IPS-20b (cell line): Measurements from ENCODE around the gene GLIS1.
"Not testable (repeated sequence)": the region's sequence is repeated elsewhere in the genome, so short reads cannot be mapped to it uniquely, and the experiment has no call there.

ENCODE experiments used
- H3K27ac ChIP-seq: one replicate; pipeline ENCODE4 v1.5.1; 2013; ENCODE audit warnings: low read length
- H3K27me3 ChIP-seq: 2 replicates; pipeline ENCODE4 v1.6.1; 2013; ENCODE audit warnings: mild to moderate bottlenecking, low read length, inconsistent platforms; ENCODE audit not compliant: insufficient read depth
- H3K36me3 ChIP-seq: 2 replicates; pipeline ENCODE4 v1.6.1; 2013; ENCODE audit warnings: low read depth, mild to moderate bottlenecking, inconsistent platforms, low read length, moderate library complexity; ENCODE audit not compliant: insufficient read depth
- H3K4me1 ChIP-seq: 2 replicates; pipeline ENCODE4 v1.6.1; 2013; ENCODE audit warnings: mild to moderate bottlenecking, control low read depth, inconsistent platforms, low read length, moderate library complexity; ENCODE audit not compliant: insufficient read depth
- H3K4me3 ChIP-seq: 2 replicates; pipeline ENCODE4 v1.5.1; 2013; ENCODE audit warnings: mild to moderate bottlenecking, low read length, inconsistent platforms
- H3K9ac ChIP-seq: 2 replicates; pipeline ENCODE4 v1.6.1; 2013; ENCODE audit warnings: low read depth, mild to moderate bottlenecking, inconsistent platforms, low read length, moderate library complexity
- H3K9me3 ChIP-seq: 2 replicates; pipeline ENCODE4 v1.6.1; 2013; ENCODE audit warnings: mild to moderate bottlenecking, low read depth, low read length, inconsistent platforms; ENCODE audit not compliant: insufficient read depth

GLIS1 gene

GRCh38 chr1:53763461-53763860 is 24.5 kb upstream of the GLIS1 start:
- no peak overlapping the region for H3K9ac ChIP-seq
- H3K27ac ChIP-seq = no peak overlapping the region

GRCh38 chr1:53760497-53760896 is 21.5 kb upstream of the GLIS1 start:
- H3K36me3 ChIP-seq = not testable (repeated sequence)

More at GRCh38 chr1:53763461-53763860, 24.5 kb upstream of the GLIS1 start:
- no peak overlapping the region for H3K4me3 ChIP-seq
- H3K4me1 ChIP-seq = no peaks in the 10 kb centered on the region
- no peaks in the 10 kb centered on the region for H3K9me3 ChIP-seq
- peaks cover 32% of the 10 kb centered on the region for H3K36me3 ChIP-seq
- no peaks in the 10 kb centered on the region for H3K27me3 ChIP-seq

GRCh38 chr1:53755874-53756273 is 16.9 kb upstream of the GLIS1 start:
- Histone ChIP-seq H3K9me3 (no peaks in the 10 kb centered on the region), H3K27ac (no peak overlapping the region), H3K4me3 (no peak overlapping the region), H3K9ac (no peak overlapping the region), H3K27me3 (no peaks in the 10 kb centered on the region), H3K36me3 (no peaks in the 10 kb centered on the region), H3K4me1 (no peaks in the 10 kb centered on the region)

More at GRCh38 chr1:53760497-53760896, 21.5 kb upstream of the GLIS1 start:
- not testable (repeated sequence) for H3K9ac ChIP-seq, H3K4me3 ChIP-seq, H3K9me3 ChIP-seq, H3K27ac ChIP-seq, H3K27me3 ChIP-seq, H3K4me1 ChIP-seq

GRCh38 chr1:53754484-53755312 is 15.7 kb upstream of the GLIS1 start:
- Histone ChIP-seq H3K27ac (no peak overlapping the region), H3K9ac (no peak overlapping the region), H3K9me3 (no peaks in the 10 kb centered on the region), H3K27me3 (no peaks in the 10 kb centered on the region), H3K4me1 (no peaks in the 10 kb centered on the region), H3K4me3 (no peak overlapping the region), H3K36me3 (no peaks in the 10 kb centered on the region)

GRCh38 chr1:53752281-53752680 is 13.3 kb upstream of the GLIS1 start:
- no peak overlapping the region for H3K27ac ChIP-seq
- no peaks in the 10 kb centered on the region for H3K4me1 ChIP-seq
- no peak overlapping the region for H3K9ac ChIP-seq
- H3K4me3 ChIP-seq = no peak overlapping the region
- no peaks in the 10 kb centered on the region for H3K36me3 ChIP-seq
- no peaks in the 10 kb centered on the region for H3K9me3 ChIP-seq
- 0 out of 2 replicates have a peak, but pooled peaks cover 3% of the 10 kb centered on the region for H3K27me3 ChIP-seq

- Histone ChIP-seq H3K9me3 (no peaks in the 10 kb centered on the region), H3K27ac (no peak overlapping the region), H3K4me1 (no peaks in the 10 kb centered on the region), H3K9ac (no peak overlapping the region), H3K27me3 (peaks cover 8% of the 10 kb centered on the region; the same call in 1 of the 2 replicates), H3K4me3 (no peak overlapping the region), H3K36me3 (no peaks in the 10 kb centered on the region)
These were observed 8.9 kb upstream of the GLIS1 start for GRCh38 chr1:53747841-53748240.

- H3K27ac ChIP-seq = no peak overlapping the region
- peaks cover 72% of the 10 kb centered on the region for H3K27me3 ChIP-seq
- H3K9ac ChIP-seq = no peak overlapping the region
- H3K4me1 ChIP-seq = no peaks in the 10 kb centered on the region
- H3K4me3 ChIP-seq = no peak overlapping the region
- H3K36me3 ChIP-seq = no peaks in the 10 kb centered on the region
- H3K9me3 ChIP-seq = no peaks in the 10 kb centered on the region
These were observed 1.7 kb upstream of the GLIS1 start for GRCh38 chr1:53740621-53741105.

GRCh38 chr1:53738205-53739108 is 507 bp downstream of the GLIS1 start:
- H3K27ac ChIP-seq = no peak overlapping the region
- H3K9ac ChIP-seq = no peak overlapping the region
- H3K27me3 ChIP-seq = peaks cover 94% of the 10 kb centered on the region
- no peaks in the 10 kb centered on the region for H3K36me3 ChIP-seq
- no peaks in the 10 kb centered on the region for H3K9me3 ChIP-seq
- peak overlapping the region; percentile 56; the same call in 1 of the 2 replicates for H3K4me3 ChIP-seq
- H3K4me1 ChIP-seq = peaks cover 4% of the 10 kb centered on the region; the same call in 1 of the 2 replicates

- no peaks in the 10 kb centered on the region for H3K9me3 ChIP-seq
- H3K4me1 ChIP-seq = peaks cover 4% of the 10 kb centered on the region; the same call in 1 of the 2 replicates
- H3K4me3 ChIP-seq = peak overlapping the region; percentile 56; the same call in 1 of the 2 replicates
- no peak overlapping the region for H3K27ac ChIP-seq
- H3K36me3 ChIP-seq = no peaks in the 10 kb centered on the region
- peaks cover 90% of the 10 kb centered on the region for H3K27me3 ChIP-seq
- H3K9ac ChIP-seq = no peak overlapping the region
These were observed 1.2 kb downstream of the GLIS1 start for GRCh38 chr1:53737648-53738204.

GRCh38 chr1:53736290-53736689 is 2.7 kb downstream of the GLIS1 start:
- H3K27ac ChIP-seq = no peak overlapping the region
- no peak overlapping the region for H3K4me3 ChIP-seq
- peaks cover 4% of the 10 kb centered on the region; the same call in 1 of the 2 replicates for H3K4me1 ChIP-seq
- peaks cover 84% of the 10 kb centered on the region for H3K27me3 ChIP-seq
- H3K36me3 ChIP-seq = no peaks in the 10 kb centered on the region
- H3K9me3 ChIP-seq = no peaks in the 10 kb centered on the region
- H3K9ac ChIP-seq = no peak overlapping the region

- Histone ChIP-seq H3K27me3 (peaks cover 78% of the 10 kb centered on the region), H3K9me3 (no peaks in the 10 kb centered on the region), H3K27ac (no peak overlapping the region), H3K4me1 (peaks cover 4% of the 10 kb centered on the region; the same call in 1 of the 2 replicates), H3K36me3 (no peaks in the 10 kb centered on the region), H3K4me3 (no peak overlapping the region), H3K9ac (no peak overlapping the region)
These were observed 3.3 kb downstream of the GLIS1 start for GRCh38 chr1:53735681-53736080.
